ENCODE results near the gene APOL1. TPM values are rescaled to one million over a fixed set of nuclear protein-coding genes. Genes with fewer than 3 reads are reported as not detected.
A peak's percentile ranks its signal among the peaks of the same experiment; 100 is the strongest.

Gene APOL1
- total RNA-seq, 1 donor from 2014 or later = 92.8 TPM

- Histone ChIP-seq H3K36me3 (no peaks in the 10 kb centered on the region), H3K27ac (no peak overlapping the region), H3K4me1 (peaks cover 33% of the 10 kb centered on the region), H3K9me3 (no peaks in the 10 kb centered on the region), H3K27me3 (no peaks in the 10 kb centered on the region), H3K4me3 (no peak overlapping the region)
- ATAC-seq (peak; percentile 74), DNase-seq (no peak)
- intact Hi-C loops (cut with DNase I) = no loop called here
- no peak for TF ChIP-seq CTCF (IDR thresholded peaks at IDR 0.05)
These were observed 39.3 kb upstream of the APOL1 start for GRCh38 chr22:36213586-36213985.

GRCh38 chr22:36215981-36216380 lies 37.0 kb upstream of the APOL1 start:
- no peak for ATAC-seq
- intact Hi-C loops (cut with DNase I) = no loop called here
- Histone ChIP-seq H3K27me3 (no peaks in the 10 kb centered on the region), H3K27ac (no peak overlapping the region), H3K4me3 (no peak overlapping the region), H3K9me3 (no peaks in the 10 kb centered on the region), H3K4me1 (peaks cover 22% of the 10 kb centered on the region), H3K36me3 (no peaks in the 10 kb centered on the region)
- no peak for TF ChIP-seq CTCF (IDR thresholded peaks at IDR 0.05)
- no peak for DNase-seq

GRCh38 chr22:36218648-36219193 lies 34.2 kb upstream of the APOL1 start:
- no peak for ATAC-seq

GRCh38 chr22:36220451-36220921 lies 32.4 kb upstream of the APOL1 start:
- DNase-seq = no peak
- Histone ChIP-seq H3K36me3 (no peaks in the 10 kb centered on the region), H3K27me3 (no peaks in the 10 kb centered on the region), H3K4me1 (peaks cover 5% of the 10 kb centered on the region), H3K9me3 (no peaks in the 10 kb centered on the region), H3K4me3 (no peak overlapping the region), H3K27ac (no peak overlapping the region)
- intact Hi-C loops (cut with DNase I) = no loop called here
- ATAC-seq = peak; percentile 74
- no peak for TF ChIP-seq CTCF (IDR thresholded peaks at IDR 0.05)

More at GRCh38 chr22:36218648-36219193, 34.2 kb upstream of the APOL1 start:
- Histone ChIP-seq H3K4me3 (no peak overlapping the region), H3K27me3 (no peaks in the 10 kb centered on the region), H3K27ac (no peak overlapping the region), H3K9me3 (no peaks in the 10 kb centered on the region), H3K4me1 (peaks cover 8% of the 10 kb centered on the region), H3K36me3 (no peaks in the 10 kb centered on the region)
- no peak for TF ChIP-seq CTCF (IDR thresholded peaks at IDR 0.05)
- intact Hi-C loops (cut with DNase I) = no loop called here
- no peak for DNase-seq

- H3K27me3 ChIP-seq = no peaks in the 10 kb centered on the region
- H3K4me3 ChIP-seq = no peak overlapping the region
- peak; percentile 63 for TF ChIP-seq CTCF (IDR thresholded peaks at IDR 0.05)
- no peaks in the 10 kb centered on the region for H3K9me3 ChIP-seq
- DNase-seq = no peak
- peak; percentile 82 for ATAC-seq
- intact Hi-C loops (cut with DNase I) = no loop called here
- peaks cover 5% of the 10 kb centered on the region for H3K4me1 ChIP-seq
- H3K27ac ChIP-seq = no peak overlapping the region
- H3K36me3 ChIP-seq = no peaks in the 10 kb centered on the region
These were observed 30.9 kb upstream of the APOL1 start for GRCh38 chr22:36221799-36222751.

All from upper lobe of right lung (tissue), 1 donor.